Calu3 (cell line): Measurements from ENCODE around the gene KLK6. TPM values are rescaled to one million over a fixed set of nuclear protein-coding genes. Genes with fewer than 3 reads are reported as not detected.
A peak's percentile ranks its signal among the peaks of the same experiment; 100 is the strongest.

Experiments used
- BruUV-seq: library from RNA; stranded (reverse); fragments of 400-500 nt; replicated peaks from 2 replicates; lab custom pipeline; 2021; lab: Mats Ljungman, UMichigan
- CTCF ChIA-PET: fragments of 300-600 bp; sonication (Branson Sonifier 250); formaldehyde crosslinking; loops from one replicate; lab custom pipeline; 2022; ENCODE audit warnings: antibody characterized with exemption; lab: Charles Lee
- DNase-seq: peaks from one replicate; pipeline ENCODE4 v3.0.0; 2022
- H3K27ac Mint-ChIP-seq: one replicate; pipeline ENCODE4 v1.8.0; 2022; ENCODE audit warnings: mixed read lengths; ENCODE audit not compliant: unreplicated experiment
- H3K27me3 Mint-ChIP-seq: one replicate; pipeline ENCODE4 v1.8.0; 2022; ENCODE audit warnings: mixed read lengths; ENCODE audit not compliant: unreplicated experiment
- H3K36me3 Mint-ChIP-seq: one replicate; pipeline ENCODE4 v1.8.0; 2022; ENCODE audit warnings: mild to moderate bottlenecking, moderate library complexity, mixed read lengths; ENCODE audit not compliant: insufficient read depth, unreplicated experiment
- H3K4me1 Mint-ChIP-seq: one replicate; pipeline ENCODE4 v1.8.0; 2022; ENCODE audit warnings: mild to moderate bottlenecking, low read depth, mixed read lengths; ENCODE audit not compliant: unreplicated experiment
- H3K4me3 Mint-ChIP-seq: one replicate; pipeline ENCODE4 v1.8.0; 2022; ENCODE audit warnings: mild to moderate bottlenecking, low read depth, moderate library complexity, mixed read lengths; ENCODE audit not compliant: unreplicated experiment
- H3K9me3 Mint-ChIP-seq: one replicate; pipeline ENCODE4 v1.8.0; 2022; ENCODE audit warnings: low read depth, mixed read lengths; ENCODE audit not compliant: unreplicated experiment
- intact Hi-C: fragments of 100-400 bp; cut with micrococcal nuclease; formaldehyde crosslinking; loops from one replicate; pipeline ENCODE4 v1.10.0; 2022; ENCODE audit not compliant: unreplicated experiment
- total RNA-seq: library from RNA; stranded (reverse); gene quantifications from 2 replicates; pipeline ENCODE4 v1.2.3, GENCODE V29; 2022
- TF ChIP-seq, protein P1 (sequence below): fragments of 200-600 bp; IDR thresholded peaks from one replicate; pipeline ENCODE4 v1.8.0; 2022; ENCODE audit warnings: antibody characterized with exemption; ENCODE audit not compliant: unreplicated experiment

Gene KLK6
- total RNA-seq, 1 experiment from 2014 or later: 269 TPM

- TF ChIP-seq, protein P1, sequence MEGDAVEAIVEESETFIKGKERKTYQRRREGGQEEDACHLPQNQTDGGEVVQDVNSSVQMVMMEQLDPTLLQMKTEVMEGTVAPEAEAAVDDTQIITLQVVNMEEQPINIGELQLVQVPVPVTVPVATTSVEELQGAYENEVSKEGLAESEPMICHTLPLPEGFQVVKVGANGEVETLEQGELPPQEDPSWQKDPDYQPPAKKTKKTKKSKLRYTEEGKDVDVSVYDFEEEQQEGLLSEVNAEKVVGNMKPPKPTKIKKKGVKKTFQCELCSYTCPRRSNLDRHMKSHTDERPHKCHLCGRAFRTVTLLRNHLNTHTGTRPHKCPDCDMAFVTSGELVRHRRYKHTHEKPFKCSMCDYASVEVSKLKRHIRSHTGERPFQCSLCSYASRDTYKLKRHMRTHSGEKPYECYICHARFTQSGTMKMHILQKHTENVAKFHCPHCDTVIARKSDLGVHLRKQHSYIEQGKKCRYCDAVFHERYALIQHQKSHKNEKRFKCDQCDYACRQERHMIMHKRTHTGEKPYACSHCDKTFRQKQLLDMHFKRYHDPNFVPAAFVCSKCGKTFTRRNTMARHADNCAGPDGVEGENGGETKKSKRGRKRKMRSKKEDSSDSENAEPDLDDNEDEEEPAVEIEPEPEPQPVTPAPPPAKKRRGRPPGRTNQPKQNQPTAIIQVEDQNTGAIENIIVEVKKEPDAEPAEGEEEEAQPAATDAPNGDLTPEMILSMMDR: no peak
- intact Hi-C loops: no loop called here
- Mint-ChIP-seq H3K4me1 (peaks cover 31% of the 10 kb centered on the region), H3K27me3 (no peaks in the 10 kb centered on the region), H3K4me3 (no peak overlapping the region), H3K36me3 (peaks cover 36% of the 10 kb centered on the region), H3K9me3 (peaks cover 9% of the 10 kb centered on the region), H3K27ac (no peak overlapping the region)
- no peak for DNase-seq
- BruUV-seq: no TSS peak
- CTCF ChIA-PET: no interaction called here
Observed at GRCh38 chr19:50962245-50962644, 7.1 kb downstream of the KLK6 start.

- Mint-ChIP-seq H3K4me1 (peaks cover 21% of the 10 kb centered on the region), H3K9me3 (peaks cover 9% of the 10 kb centered on the region), H3K27me3 (peaks cover 2% of the 10 kb centered on the region), H3K27ac (peak overlapping the region; percentile 3), H3K4me3 (no peak overlapping the region), H3K36me3 (peaks cover 26% of the 10 kb centered on the region)
- TF ChIP-seq, protein P1: no peak
- intact Hi-C loops: no loop called here
- no TSS peak for BruUV-seq
- CTCF ChIA-PET: no interaction called here
- DNase-seq: no peak
Observed at GRCh38 chr19:50959731-50960500, 9.5 kb downstream of the KLK6 start.

GRCh38 chr19:50957587-50957986, 11.8 kb downstream of the KLK6 start:
- intact Hi-C loops: no loop called here
- peaks cover 18% of the 10 kb centered on the region for H3K4me1 Mint-ChIP-seq
- H3K27me3 Mint-ChIP-seq: peaks cover 25% of the 10 kb centered on the region
- no TSS peak for BruUV-seq
- H3K36me3 Mint-ChIP-seq: peaks cover 18% of the 10 kb centered on the region
- H3K9me3 Mint-ChIP-seq: peaks cover 4% of the 10 kb centered on the region
- no peak overlapping the region for H3K27ac Mint-ChIP-seq
- TF ChIP-seq, protein P1: no peak
- no peak for DNase-seq
- no peak overlapping the region for H3K4me3 Mint-ChIP-seq
- CTCF ChIA-PET: interaction anchor here (0.6 kb wide), 1 partner anchor 256 kb away, joined by 3 read pairs; no protein-coding TSS in a partner anchor

GRCh38 chr19:50952910-50953309, 16.5 kb downstream of the KLK6 start, which contains the start of gene KLK5:
TSS of gene KLK5 (minus strand) at chr19:50953038. CDS start at chr19:50952657, 381 bp downstream.
- intact Hi-C loops: no loop called here

More at GRCh38 chr19:50952910-50953309, 16.5 kb downstream of the KLK6 start, which contains the start of gene KLK5:
- H3K4me1 Mint-ChIP-seq: peaks cover 10% of the 10 kb centered on the region
- TF ChIP-seq, protein P1: no peak
- H3K9me3 Mint-ChIP-seq: no peaks in the 10 kb centered on the region
- H3K27ac Mint-ChIP-seq: peak within 1 kb of the TSS; percentile 0
- no peak within 1 kb of the TSS for H3K4me3 Mint-ChIP-seq
- peaks cover 9% of the 10 kb centered on the region for H3K36me3 Mint-ChIP-seq
- CTCF ChIA-PET: no interaction called here
- no TSS peak for BruUV-seq
- H3K27me3 Mint-ChIP-seq: peaks cover 43% of the 10 kb centered on the region
- DNase-seq: no peak
